Fibroblast of lung (primary cell): ENCODE results near the gene USP8.

ENCODE experiments used
- CTCF ChIP-seq, 2 donors: IDR thresholded peaks in 1 of 2; conservative IDR thresholded peaks in 1 of 2; 1 replicate in 1 of 2; 2 replicates in 1 of 2; pipeline ENCODE4 v1.5.1; 2011 to 2012; ENCODE audit warnings: low read length in 2 of 2, control low read depth in 1 of 2, inconsistent platforms in 1 of 2, low read depth in 1 of 2, mild to moderate bottlenecking in 1 of 2
- EZH2 ChIP-seq: IDR thresholded peaks from 2 replicates; pipeline ENCODE4 v1.5.1; 2012; ENCODE audit warnings: low read length, control low read depth, mild to moderate bottlenecking; ENCODE audit errors: missing control alignments

- TF ChIP-seq CTCF (conservative IDR thresholded peaks at IDR 0.05 in 1 of 2, IDR thresholded peaks at IDR 0.05 in 1 of 2; ENCODE audit: low read depth in 1 of 2, low read length in 2 of 2) (no peak), EZH2 (no peak)
Observed at GRCh38 chr15:50562735-50563640, 138.8 kb downstream of the USP8 start.
